HG03135 (cell line): ENCODE data around the gene PRDM8.
A peak's percentile ranks its signal among the peaks of the same experiment; 100 is the strongest.

Experiments
- ATAC-seq: cut with Tn5 transposase; IDR thresholded peaks from one replicate; pipeline ENCODE4 v1.9.1; 2021; ENCODE audit warnings: mild to moderate bottlenecking, moderate library complexity; ENCODE audit not compliant: unreplicated experiment

PRDM8 gene

DNA sequence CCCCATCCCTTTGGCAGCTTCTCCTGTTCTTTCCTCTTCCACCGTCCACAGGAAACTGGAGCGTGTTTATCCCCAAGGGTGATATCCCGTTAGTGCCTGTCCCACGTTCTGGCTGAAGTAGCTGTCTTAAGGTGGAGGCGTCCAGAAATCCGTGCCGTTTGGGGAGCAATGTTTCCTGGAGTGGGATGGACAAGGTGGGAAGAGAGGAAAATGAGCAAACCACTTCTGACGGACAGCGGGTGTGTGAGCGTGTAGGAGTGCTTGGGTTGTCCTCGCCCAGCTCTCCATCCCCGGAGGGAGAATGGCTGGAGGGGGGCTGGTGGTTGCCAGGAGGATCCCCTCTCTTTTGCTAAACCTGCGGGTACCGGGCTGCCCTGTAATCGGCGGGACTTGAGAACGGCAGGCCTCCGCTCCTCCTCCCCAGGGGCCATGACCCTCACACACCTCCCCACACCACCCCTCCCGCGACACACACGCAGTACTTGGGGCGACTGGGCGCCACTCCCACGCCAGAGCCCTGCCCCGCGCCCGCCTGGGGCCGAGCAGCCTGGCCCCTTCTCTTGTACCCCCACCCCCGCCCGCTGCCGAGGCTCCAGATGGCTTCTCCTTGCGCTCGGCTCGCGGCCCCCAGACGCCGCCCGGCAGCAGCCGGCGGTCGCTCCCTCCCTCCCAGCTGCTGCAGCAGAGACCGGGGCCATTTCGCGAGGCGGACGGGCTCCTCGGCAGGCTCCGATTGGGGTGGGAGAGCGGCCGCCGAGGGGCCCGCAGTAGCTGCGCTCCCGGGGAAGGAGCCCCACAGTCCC, 13.9 kb upstream of the PRDM8 start:
- peak; percentile 49 for ATAC-seq

DNA sequence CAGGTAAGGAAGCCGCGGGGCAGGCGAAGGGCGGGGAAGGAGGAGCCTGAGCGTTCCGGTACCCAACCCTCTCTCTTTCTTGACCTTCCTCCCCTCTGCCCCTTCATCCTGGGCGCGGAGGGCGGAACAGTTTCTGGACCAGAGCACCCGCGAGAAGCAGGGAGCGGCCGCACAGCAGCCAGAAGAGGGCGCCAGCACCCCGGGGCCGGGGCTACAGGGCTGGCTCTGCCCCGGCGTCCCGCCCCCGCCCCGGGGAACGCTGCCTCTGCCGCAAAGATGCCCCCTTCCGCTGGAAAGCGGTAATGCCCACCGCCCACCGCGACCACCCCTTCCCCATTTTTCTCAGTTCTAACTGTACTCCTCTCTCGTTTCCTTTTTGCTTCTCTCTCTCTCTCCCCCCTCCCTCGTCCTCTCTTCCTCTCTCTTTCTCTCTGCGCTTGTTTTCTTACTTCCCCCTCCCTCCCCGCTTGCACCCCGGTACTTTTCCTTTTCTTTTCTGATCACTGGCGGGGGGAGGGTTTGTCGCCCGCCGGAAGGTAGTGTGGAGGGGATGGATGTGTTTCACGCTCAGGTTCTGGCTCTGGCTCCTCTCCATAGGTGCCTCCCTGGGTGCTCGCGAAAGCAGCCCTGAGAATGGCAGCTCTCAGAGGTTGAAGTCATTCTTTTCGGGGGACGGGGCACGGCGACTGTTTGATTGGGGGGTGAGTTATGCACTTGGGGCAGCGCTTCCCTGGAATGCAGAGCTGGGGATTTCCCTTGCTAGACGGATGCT, 13.1 kb upstream of the PRDM8 start:
- ATAC-seq: peak; percentile 91

DNA sequence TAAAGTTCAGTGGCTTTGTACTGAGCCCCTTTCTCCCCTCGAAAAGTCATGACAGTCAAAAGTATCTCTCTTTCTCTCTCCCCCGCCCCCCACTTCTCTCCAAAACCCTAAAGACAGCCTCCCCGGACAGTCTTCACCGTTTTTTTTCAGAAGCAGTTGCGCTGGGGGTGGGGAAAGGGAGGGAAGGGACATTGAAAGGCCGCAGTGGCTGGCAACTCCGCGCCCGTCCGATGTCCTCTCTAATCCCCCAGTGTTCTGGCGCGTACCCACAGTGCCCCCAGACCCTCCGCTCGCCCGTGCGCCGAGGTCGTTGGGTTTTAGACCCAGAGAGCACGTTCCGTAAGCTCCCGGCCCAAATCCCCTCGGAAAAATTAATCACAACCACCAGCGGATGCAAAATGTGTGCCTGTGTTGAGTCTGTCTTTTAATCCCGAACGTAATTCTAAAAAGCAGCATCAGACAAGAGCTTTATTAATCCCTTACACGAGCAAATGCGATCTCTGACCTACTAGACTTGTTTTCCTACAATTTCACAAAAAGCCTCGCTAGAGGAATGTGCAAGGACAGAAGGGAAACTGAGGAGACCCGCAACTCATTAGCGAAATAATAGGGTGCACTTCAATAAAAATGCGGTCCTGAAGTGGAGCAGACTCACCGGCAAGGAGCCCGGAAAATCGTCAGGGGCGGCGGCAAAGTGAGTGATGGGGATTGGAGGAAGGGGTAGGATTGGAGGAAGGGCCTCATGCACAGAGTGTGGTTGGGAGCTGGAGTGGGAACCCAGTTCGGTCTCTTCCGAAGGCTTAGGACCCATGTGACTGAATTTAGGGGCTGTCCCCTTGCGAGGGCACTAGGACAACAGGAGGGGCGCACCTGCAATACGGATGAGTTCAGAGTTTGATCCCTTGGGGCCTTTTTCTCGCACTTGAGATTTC, 12.2 kb upstream of the PRDM8 start:
- ATAC-seq: no peak

DNA sequence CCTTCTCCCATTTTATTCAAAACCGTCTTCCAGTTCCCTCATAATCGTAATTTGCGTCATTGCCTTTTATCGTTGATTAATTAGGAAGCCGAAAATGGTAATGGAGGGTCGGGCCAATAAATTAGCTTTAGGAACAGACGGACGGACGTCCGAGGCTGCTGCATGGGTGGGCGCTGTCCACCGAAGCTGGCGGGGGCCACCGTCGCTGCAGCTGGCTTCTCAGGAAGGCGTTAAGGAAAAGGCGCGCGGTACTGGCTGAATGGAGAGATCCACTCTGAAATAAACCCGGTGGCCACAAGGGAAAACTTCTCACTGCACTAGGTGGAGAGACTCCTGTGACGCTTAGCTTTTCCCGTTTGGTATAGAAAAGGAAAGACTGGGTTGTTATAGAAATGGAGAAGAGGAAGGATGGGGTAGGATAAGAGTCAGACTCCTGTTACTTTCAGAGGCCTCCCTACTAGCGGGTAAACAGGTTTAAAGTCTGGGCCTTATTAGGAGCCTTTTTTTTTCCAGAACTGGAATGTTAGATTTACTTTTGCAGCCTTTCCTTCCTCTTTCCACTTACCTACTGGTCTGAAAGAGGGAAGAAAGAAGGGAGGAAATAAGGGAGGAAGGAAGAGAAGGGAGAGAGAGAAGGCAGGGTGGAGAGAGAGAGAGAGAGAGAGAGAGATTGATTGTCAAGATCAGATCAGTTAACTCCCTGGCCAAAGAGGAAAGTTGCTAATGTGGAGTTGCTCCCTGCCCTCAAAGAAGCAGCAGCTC, 11.3 kb upstream of the PRDM8 start:
- no peak for ATAC-seq

DNA sequence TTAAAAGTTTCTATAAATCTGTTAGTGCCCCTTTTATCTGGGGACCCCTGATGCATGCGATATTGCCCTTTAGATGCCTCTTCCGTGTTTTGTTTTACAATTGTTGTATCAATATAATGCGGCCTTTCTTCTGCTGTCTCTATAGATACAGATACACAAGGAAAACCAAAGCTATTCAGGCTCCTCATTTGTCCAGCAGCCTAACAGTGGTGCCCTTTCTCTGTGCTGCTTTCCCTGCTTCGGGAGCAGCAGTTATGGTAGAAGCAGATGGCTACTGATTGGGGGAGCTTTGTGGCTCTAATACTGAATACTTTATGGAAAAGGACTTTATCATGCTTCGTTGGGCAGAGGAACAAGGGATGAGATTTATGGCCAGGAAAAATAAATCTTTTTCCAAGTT, 10.6 kb upstream of the PRDM8 start:
- ATAC-seq: no peak

DNA sequence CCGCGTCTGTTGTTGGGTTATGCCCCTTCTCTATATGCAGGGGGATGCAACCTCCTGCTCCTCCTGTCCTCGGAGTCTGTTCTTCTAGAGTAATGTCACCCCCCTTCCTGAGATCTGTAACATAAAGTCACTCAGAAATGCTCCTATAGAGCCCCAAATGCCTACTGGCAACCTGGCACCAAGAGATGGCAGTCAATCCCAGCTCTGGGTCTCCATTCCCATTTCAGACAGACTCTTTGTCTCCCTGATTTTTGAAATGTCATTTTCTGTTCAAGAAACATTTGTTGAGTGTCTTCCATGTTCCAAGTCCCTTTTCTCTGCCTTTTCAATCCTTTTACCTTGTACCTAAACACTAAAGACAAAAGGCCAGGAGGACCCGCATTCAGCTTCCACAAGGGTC, 9.6 kb upstream of the PRDM8 start:
- no peak for ATAC-seq

DNA sequence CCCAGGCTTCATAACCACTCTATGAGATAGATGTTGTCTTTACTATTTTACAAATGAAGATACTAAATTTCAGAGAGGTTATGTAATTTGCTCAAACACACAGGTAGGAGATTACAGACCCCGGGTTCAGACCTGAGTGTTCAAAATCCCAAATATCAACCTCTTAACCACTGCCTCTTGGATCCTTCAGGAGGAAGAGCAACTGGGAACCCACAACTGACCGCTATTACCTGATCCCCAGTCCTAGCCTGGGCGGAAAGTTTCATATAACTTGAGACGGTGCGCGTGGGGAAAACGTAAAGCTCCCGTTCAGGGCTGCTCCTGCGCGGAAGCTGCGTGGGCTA, 8.9 kb upstream of the PRDM8 start:
- no peak for ATAC-seq

DNA sequence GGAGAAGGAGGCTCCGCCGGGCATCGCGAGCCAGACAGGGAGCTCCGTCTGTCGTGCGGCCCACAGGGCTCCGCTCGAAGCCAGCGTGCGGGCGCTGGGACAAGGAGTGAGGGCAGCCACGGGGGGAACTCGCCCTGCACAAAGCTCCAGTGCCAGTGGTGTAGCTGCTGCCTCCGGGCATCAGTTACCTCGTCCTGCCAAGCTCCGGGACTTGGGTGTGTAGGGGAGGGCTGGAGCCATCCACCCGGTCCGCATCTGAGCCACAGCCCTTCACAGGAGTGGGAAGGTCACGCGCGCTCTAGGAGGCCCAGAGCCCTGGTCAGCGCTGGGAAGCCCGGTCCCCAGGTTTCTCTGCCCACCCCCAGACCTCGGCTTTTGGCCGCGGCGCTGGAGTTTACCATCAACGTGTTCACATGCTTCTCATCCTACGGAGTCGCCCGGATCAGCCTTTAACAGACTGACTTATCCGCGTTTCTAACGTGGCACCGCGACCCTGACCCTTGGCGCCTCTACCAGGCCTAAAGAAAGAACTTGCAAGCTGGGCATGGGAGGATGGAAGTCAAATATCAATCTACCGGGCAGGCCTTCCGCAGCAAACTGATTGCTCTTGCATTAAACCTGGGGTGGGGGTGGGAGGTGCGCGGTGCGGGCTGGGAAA, 8.4 kb upstream of the PRDM8 start:
- no peak for ATAC-seq

DNA sequence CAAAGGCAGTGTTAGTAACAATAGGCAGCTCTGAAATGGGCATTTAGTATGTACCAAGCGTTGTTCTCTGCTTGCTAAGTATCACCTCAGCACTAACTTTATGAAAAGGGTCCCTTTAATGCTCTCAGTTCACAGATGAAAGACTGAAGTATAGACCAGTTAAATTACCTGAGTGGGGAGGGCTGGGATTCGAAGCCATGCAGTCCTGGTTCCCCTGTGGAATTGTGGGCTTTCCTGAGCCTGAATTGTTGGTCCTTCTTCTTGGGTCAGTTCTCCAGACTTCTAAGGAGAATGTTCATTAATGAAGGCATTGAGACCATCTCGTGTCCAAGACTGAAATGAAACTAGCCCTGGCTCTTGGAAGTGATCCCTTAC, 7.7 kb upstream of the PRDM8 start:
- ATAC-seq: no peak

DNA sequence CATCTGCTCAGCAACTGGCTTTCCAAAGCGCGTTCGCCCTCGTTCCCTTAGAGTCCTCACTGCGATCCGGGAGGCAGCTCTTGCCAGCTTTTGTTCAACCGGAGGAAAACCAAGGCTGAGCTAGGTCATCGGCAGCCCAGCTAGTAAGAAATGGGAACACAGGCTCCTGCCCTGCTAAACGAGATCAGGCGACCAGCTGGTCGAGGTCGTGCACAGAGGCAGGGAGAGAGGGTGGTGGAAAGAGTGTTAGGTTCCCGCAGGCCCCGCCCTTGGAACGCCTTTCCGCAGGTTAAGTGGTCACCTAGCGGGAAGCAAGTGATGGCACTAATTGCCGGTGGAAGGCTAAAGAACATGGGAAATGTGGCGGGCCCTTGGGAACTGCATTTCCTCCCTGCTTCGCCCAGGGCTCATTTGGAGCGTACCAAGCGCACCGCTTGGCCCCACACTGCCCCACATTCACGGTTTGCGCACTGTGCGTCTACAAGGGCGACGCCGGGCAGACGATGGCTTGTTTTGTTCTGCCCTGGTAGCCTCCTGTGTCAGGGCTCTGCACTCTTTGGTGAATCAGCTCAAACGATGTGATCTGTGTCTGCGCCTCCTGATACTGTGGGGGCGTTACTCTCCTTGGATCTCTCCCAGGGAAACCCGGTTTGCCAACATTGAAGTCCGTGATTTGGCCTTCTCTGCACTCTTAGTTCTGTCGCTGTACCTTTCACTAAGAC, 7.2 kb upstream of the PRDM8 start:
- no peak for ATAC-seq

DNA sequence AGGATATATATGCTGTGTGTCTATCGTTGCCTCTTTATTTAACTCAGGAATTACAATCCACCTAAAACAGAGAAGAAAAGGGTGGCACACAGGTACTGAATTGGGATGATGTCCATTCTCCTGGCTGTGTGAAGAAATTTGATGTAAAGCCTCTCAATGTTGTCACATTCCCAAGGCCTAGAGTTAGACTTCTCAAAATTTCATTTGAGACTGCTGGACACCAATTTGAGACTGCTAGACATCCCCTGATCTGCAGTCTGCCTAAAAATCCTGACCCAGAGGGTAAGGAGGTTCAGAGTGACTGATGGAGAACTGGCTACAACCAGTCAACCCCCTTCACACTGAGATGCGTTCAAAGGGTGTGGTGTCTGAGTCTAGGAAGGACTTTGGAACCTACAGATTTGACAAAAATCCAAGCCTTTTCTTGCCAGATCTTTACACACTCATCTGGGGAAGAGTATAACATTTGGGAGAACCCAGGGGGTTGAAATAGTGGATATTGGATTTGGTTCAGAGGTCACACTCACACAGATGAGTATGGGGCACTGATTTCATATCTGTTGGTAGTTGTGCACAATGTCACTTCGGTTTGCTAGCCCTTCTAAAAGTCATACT, 4.9 kb upstream of the PRDM8 start:
- no peak for ATAC-seq

DNA sequence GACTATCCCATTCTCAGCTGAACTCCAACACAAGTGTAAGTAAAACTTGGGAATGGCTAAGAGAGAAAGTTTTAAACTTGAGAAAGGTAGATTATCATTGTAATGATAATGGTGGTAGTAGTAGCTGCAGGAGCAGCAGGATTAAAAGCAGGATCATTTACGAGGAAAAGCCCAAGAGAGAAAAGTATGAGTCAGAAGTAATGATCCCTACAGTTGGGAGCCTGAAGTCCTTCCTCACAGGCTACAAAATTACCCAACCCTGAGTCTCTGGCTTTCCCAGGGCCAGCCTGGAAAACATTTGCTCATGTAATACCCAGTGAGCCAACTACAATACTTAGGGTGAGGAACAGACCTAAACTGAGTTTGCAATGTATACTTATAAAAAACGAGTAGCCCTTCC, 4.4 kb upstream of the PRDM8 start:
- ATAC-seq: no peak

DNA sequence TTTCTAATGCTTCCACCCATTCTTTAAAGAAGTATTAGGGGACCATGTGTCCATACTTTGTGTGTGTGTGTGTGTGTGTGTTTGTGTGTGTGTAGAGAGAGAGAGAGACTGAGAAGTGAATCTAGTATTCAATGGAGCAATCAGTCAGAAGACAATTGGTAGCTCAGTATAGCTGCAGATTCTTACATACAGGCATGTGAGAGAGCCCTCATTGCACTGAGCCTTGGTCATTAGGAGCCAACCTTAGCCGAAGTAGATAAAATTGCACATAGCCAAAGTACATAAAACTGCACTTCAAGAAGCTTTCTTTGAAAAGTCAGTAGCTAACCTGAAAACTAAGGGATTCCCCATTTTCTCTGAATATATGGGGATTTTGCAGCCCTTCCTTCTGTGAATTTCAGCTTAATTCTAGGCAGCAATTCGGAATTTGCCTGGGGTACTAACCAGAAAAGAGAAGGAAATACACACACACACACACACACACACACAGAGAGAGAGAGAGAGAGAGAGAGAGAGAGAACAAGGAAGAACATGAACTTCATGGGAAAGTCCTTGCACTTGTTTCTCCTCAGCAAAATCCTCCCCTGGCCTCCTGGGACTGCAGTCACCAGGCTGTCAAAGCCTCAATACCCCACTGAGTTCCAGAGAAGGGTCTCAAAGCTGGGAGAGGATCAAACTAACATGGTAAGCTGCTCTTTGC, 1.7 kb upstream of the PRDM8 start:
- ATAC-seq: no peak

DNA sequence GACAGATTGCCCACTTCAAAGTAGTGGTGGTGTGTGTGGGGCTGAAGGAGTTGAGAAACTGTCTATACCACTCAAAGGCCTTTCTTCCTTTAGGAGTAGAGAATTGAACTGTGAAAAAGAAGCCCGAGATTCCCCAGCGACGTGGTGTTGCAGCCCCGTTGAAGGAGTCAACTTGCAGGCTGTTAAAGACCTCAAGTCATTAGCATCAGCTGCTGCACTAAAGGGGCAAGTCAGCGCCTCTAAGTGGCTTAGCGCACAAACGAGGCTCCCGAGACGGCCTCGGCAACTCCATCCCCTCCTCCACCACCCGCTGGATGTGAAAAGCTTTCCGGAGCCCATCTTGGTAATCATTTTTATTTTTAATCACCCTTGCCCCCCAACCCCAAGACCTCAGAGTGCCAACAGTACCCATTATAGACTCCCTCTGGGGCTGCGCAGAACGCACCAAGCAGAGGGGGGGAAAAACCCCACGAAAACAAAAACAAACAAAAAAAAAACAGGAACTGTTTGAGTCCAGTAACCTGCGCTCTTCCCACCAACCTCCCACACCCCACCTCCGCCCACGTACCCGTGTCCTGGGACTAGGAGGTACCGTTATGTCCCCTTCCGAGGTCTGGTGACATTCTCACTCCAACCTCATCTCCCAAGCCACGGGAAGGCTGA, 913 bp upstream of the PRDM8 start:
- no peak for ATAC-seq

DNA sequence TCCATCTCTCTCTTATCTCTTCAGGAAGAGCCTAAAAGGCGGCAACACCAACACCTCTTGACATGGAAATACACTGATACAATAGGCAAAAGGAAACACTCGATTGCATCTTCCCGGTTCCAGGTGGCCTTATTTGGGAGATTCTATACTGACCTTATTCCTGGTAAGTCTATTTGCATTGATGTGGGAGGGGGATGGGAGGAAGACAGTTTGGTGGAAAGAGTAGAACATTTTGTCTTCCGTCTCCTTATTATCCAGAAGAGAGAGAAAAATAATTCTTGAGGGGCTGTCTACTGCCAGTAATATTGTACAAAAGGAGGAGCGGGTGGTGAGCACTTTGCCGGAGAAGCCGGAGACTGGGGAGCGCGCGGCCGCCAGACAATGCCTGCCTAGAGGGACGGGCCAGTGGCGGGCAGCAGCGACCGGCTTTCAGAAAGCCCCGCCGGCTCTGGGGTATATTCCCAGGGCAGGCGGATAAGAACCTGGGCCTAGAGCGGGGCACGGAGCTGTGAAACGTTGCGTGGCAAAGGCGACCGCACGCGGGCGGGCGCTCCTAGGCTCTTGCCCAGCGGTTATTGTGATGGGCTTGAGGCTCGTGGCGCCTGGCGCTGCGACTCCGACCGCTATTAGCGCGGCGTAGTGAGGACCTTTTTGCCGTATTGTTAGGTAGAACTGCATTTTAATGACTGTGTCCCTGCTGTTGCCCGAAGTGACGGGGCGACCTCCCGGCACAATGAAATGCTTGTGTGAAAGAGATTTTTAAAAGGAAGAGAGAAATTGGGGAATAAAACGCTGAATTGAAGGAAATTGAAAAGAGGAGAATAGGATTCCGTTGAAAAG, 518 bp downstream of the PRDM8 start:
- ATAC-seq: no peak

DNA sequence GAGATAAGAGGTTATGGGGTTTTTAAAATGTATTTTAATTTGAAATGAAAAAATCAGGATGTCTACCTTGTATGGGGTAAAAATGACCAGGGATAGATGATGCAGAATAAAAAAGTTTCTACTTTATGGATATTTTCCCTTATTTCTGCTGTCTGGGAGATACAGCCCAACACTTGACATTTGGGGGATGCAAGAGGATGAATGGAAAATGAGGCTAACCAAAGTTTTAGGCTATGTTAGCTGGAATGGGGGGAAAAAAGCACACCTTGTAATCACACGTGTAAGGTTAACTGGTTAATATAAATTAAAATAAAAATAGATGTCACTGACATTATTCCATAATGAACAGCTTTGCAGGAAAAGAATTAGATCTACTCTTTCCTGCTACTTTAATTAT, 1.1 kb downstream of the PRDM8 start:
- no peak for ATAC-seq

DNA sequence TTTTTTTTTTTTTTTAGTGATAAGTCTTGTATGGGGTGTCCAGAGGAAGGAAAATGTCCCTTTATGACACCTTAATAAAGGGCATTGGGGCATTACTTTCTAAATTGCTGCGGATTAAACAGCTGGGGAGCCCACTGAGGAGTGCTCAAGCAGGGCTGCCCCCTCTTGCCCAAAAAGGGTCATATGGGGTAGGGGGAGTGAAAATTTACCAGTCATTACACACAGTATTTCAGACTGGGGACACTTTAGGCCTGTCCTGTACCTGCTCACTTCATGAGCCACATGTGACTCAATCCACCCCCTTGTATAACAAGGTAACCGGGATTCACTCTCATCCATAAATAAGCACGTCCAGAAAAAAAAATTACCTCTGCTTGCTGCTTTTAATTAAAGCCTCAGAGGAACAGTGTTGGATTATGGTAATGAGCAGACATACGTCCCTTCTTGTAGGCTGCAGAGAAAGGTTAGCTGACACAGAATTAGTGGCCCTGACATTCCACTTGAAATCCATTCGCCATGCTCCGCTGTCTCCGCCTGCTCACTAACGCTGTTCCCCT, 1.8 kb downstream of the PRDM8 start:
- no peak for ATAC-seq
